DND-41 (cell line): ENCODE data around the gene IKZF2.

Source experiments
- ATAC-seq: fragments of 200-7000 bp; cut with Tn5 transposase; 3 replicates; pipeline ENCODE4 v1.9.1; 2021; ENCODE audit warnings: low read depth; ENCODE audit not compliant: insufficient read depth
- DNase-seq: peaks from one replicate; pipeline ENCODE4 v3.0.0-alpha.2; 2020
- H2AFZ ChIP-seq: 2 replicates; pipeline ENCODE4 v1.6.0; 2012; ENCODE audit warnings: low read depth, low read length
- H3K27ac ChIP-seq: 2 replicates; pipeline ENCODE4 v1.5.1; 2012; ENCODE audit warnings: low read length, inconsistent platforms
- H3K27me3 ChIP-seq: fragments of 200-600 bp; sonication (generic); 2 replicates; pipeline ENCODE4 v1.6.0; 2012; ENCODE audit warnings: low read length, mild to moderate bottlenecking, inconsistent platforms; ENCODE audit not compliant: insufficient read depth, poor library complexity
- H3K36me3 ChIP-seq: 2 replicates; pipeline ENCODE4 v1.5.1; 2012; ENCODE audit warnings: low read length, inconsistent platforms; ENCODE audit not compliant: insufficient read depth
- H3K4me1 ChIP-seq: 2 replicates; pipeline ENCODE4 v1.5.1; 2012; ENCODE audit warnings: mild to moderate bottlenecking, low read length; ENCODE audit not compliant: insufficient read depth
- H3K4me2 ChIP-seq: 2 replicates; pipeline ENCODE4 v1.6.0; 2012; ENCODE audit warnings: mild to moderate bottlenecking, moderate library complexity, low read length, inconsistent platforms; ENCODE audit not compliant: insufficient read depth
- H3K4me3 ChIP-seq, 2 experiments: fragments of 200-600 bp in 1 of 2; shearing (Covaris generic) in 1 of 2; 2 replicates each; pipeline ENCODE4 v1.5.1; 2012 to 2016; ENCODE audit warnings: inconsistent platforms in 2 of 2, low read length in 2 of 2, mild to moderate bottlenecking in 2 of 2, low read depth in 1 of 2, moderate library complexity in 1 of 2
- H3K79me2 ChIP-seq: 2 replicates; pipeline ENCODE4 v1.6.0; 2012; ENCODE audit warnings: low read length, inconsistent platforms; ENCODE audit not compliant: insufficient read depth
- H3K9ac ChIP-seq: 2 replicates; pipeline ENCODE4 v1.6.0; 2012; ENCODE audit warnings: low read depth, mild to moderate bottlenecking, inconsistent platforms, low read length, moderate library complexity
- H3K9me3 ChIP-seq: 2 replicates; pipeline ENCODE4 v1.5.1; 2012; ENCODE audit warnings: low read length, moderate library complexity, mild to moderate bottlenecking, inconsistent platforms; ENCODE audit not compliant: insufficient read depth, severe bottlenecking
- H4K20me1 ChIP-seq: 2 replicates; pipeline ENCODE4 v1.6.0; 2012; ENCODE audit warnings: low read length; ENCODE audit not compliant: insufficient read depth
- EZH2 ChIP-seq: IDR thresholded peaks from 3 replicates; pipeline ENCODE4 v1.6.1; 2012; ENCODE audit warnings: borderline replicate concordance, low read depth, mild to moderate bottlenecking, moderate library complexity, low read length, inconsistent platforms; ENCODE audit not compliant: severe bottlenecking
- TF ChIP-seq, protein P1 (sequence below): IDR thresholded peaks from 2 replicates; pipeline ENCODE4 v1.5.1; 2012; ENCODE audit warnings: borderline replicate concordance, low read length, moderate library complexity, mild to moderate bottlenecking; ENCODE audit not compliant: poor library complexity, severe bottlenecking; ENCODE audit errors: extremely low read depth

IKZF2 gene

DNA sequence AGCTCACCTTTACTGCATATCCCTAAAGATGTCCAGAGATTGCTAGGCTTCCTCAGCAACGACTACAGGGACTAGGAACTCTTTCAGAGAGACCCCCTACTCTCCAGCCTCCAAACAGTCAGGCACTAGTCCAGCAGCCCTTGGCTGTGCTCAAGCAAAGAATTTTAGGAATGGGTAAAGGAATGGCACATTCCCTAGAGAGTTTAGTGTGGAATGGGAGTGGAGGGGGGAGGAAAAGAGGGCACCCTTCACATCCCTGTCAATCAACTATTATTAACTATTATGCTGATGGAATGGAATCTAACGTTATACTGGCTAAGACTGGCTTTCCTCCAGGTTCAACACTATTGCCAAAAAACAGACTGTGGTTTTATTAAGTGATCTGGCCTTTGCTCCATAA lies 64.8 kb downstream of the IKZF2 start:
- no peak overlapping the region for H2AFZ ChIP-seq
- no peak overlapping the region for H3K9ac ChIP-seq
- H3K4me2 ChIP-seq = no peak overlapping the region
- peaks cover 3% of the 10 kb centered on the region for H4K20me1 ChIP-seq
- H3K4me3 ChIP-seq = no peak overlapping the region
- no peak for ATAC-seq
- peaks cover 44% of the 10 kb centered on the region for H3K36me3 ChIP-seq
- H3K27me3 ChIP-seq = no peaks in the 10 kb centered on the region
- no peak for DNase-seq
- H3K4me1 ChIP-seq = peaks cover 33% of the 10 kb centered on the region
- H3K27ac ChIP-seq = peak overlapping the region; percentile 25; the same call in 1 of the 2 replicates
- H3K9me3 ChIP-seq = no peaks in the 10 kb centered on the region
- H3K79me2 ChIP-seq = peaks cover 93% of the 10 kb centered on the region
- TF ChIP-seq EZH2 = no peak
- TF ChIP-seq, protein P1, sequence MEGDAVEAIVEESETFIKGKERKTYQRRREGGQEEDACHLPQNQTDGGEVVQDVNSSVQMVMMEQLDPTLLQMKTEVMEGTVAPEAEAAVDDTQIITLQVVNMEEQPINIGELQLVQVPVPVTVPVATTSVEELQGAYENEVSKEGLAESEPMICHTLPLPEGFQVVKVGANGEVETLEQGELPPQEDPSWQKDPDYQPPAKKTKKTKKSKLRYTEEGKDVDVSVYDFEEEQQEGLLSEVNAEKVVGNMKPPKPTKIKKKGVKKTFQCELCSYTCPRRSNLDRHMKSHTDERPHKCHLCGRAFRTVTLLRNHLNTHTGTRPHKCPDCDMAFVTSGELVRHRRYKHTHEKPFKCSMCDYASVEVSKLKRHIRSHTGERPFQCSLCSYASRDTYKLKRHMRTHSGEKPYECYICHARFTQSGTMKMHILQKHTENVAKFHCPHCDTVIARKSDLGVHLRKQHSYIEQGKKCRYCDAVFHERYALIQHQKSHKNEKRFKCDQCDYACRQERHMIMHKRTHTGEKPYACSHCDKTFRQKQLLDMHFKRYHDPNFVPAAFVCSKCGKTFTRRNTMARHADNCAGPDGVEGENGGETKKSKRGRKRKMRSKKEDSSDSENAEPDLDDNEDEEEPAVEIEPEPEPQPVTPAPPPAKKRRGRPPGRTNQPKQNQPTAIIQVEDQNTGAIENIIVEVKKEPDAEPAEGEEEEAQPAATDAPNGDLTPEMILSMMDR = no peak

GRCh38 chr2:213086050-213086449 lies 65.4 kb downstream of the IKZF2 start:
- Histone ChIP-seq H3K27ac (no peak overlapping the region; the same call in 1 of the 2 replicates), H3K79me2 (peaks cover 93% of the 10 kb centered on the region), H3K4me1 (peaks cover 31% of the 10 kb centered on the region), H3K4me2 (no peak overlapping the region), H3K27me3 (no peaks in the 10 kb centered on the region), H3K9me3 (no peaks in the 10 kb centered on the region), H2AFZ (no peak overlapping the region), H3K36me3 (peaks cover 42% of the 10 kb centered on the region), H3K4me3 (no peak overlapping the region), H3K9ac (no peak overlapping the region), H4K20me1 (peaks cover 3% of the 10 kb centered on the region)
- DNase-seq (no peak), ATAC-seq (no peak)
- TF ChIP-seq, protein P1 = no peak
- TF ChIP-seq EZH2 = no peak

- DNase-seq (no peak), ATAC-seq (no peak)
- no peak overlapping the region for H3K9ac ChIP-seq
- H3K27me3 ChIP-seq = no peaks in the 10 kb centered on the region
- no peak overlapping the region for H3K4me2 ChIP-seq
- H4K20me1 ChIP-seq = peaks cover 3% of the 10 kb centered on the region
- H3K4me1 ChIP-seq = peaks cover 26% of the 10 kb centered on the region
- H3K27ac ChIP-seq = no peak overlapping the region
- H3K4me3 ChIP-seq = no peak overlapping the region
- H3K36me3 ChIP-seq = peaks cover 37% of the 10 kb centered on the region
- no peaks in the 10 kb centered on the region for H3K9me3 ChIP-seq
- TF ChIP-seq, protein P1 = no peak
- no peak for TF ChIP-seq EZH2
- H2AFZ ChIP-seq = no peak overlapping the region
- peaks cover 93% of the 10 kb centered on the region for H3K79me2 ChIP-seq
Measured at GRCh38 chr2:213085538-213085937, 65.9 kb downstream of the IKZF2 start.

DNA sequence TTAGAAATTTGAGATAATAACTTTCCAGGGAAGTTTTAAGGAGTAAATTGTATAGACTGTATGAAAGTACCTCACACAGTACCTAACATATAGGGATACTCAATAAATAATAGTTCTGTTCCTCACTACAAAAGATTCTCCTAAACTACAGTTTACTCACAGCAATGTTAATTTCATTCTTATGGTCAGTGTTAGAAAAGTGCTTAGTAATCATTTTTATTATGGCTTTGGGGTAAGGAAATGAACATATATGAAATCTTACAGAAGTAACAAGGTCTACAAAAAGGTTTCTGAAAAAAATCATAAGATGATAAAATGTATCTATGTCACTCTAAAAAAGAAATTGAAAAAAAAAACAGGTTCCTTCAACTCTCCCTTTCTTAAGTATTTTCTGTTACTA lies 67.2 kb downstream of the IKZF2 start:
- Histone ChIP-seq H3K9ac (no peak overlapping the region), H3K27me3 (no peaks in the 10 kb centered on the region), H3K36me3 (peaks cover 33% of the 10 kb centered on the region), H3K4me1 (peaks cover 22% of the 10 kb centered on the region), H3K4me3 (no peak overlapping the region), H4K20me1 (peaks cover 3% of the 10 kb centered on the region), H2AFZ (no peak overlapping the region), H3K4me2 (no peak overlapping the region), H3K79me2 (peaks cover 93% of the 10 kb centered on the region), H3K9me3 (no peaks in the 10 kb centered on the region), H3K27ac (no peak overlapping the region)
- TF ChIP-seq EZH2 = no peak
- TF ChIP-seq, protein P1 = no peak
- DNase-seq = no peak
- ATAC-seq = no peak
